HEK293 (cell line): Measurements from ENCODE around the gene C19orf38.

Experiments used
- CTCF ChIA-PET: fragments of 350-600 bp; formaldehyde crosslinking; extraction: SDS; loops from one replicate; lab custom pipeline; 2021; ENCODE audit warnings: antibody characterized with exemption; lab: Yijun Ruan, JAX
- POLR2A ChIA-PET: fragments of 300-600 bp; formaldehyde crosslinking; extraction: SDS; loops from one replicate; lab custom pipeline; 2020; ENCODE audit warnings: antibody characterized with exemption, inconsistent platforms; lab: Yijun Ruan, JAX
- H3K27ac ChIP-seq: fragments of 200-500 bp; sonication (Bioruptor generic); 2 replicates; pipeline ENCODE4 v1.5.1; 2014; ENCODE audit warnings: low read depth, low read length, control low read depth, inconsistent platforms; ENCODE audit errors: extremely low read depth
- H3K36me3 ChIP-seq, 2 experiments: fragments of 200-500 bp in 1 of 2; sonication (Bioruptor generic) in 1 of 2; 1 replicate in 1 of 2; 2 replicates in 1 of 2; pipeline ENCODE4 v1.5.1; 2014 to 2017; ENCODE audit warnings: inconsistent platforms in 2 of 2, low read length in 2 of 2; ENCODE audit not compliant: control insufficient read depth in 2 of 2, insufficient read depth in 1 of 2
- H3K4me1 ChIP-seq: fragments of 200-500 bp; sonication (Bioruptor generic); 2 replicates; pipeline ENCODE4 v1.5.1; 2014; ENCODE audit warnings: mild to moderate bottlenecking, low read length, inconsistent platforms; ENCODE audit not compliant: control insufficient read depth, insufficient read depth
- H3K4me3 ChIP-seq: 2 replicates; pipeline ENCODE4 v1.5.1; 2011; ENCODE audit warnings: low read depth, mild to moderate bottlenecking, control low read depth, low read length, moderate library complexity
- H3K9me3 ChIP-seq: fragments of 200-500 bp; sonication (Bioruptor generic); 2 replicates; pipeline ENCODE4 v1.5.1; 2014; ENCODE audit warnings: low read depth, low read length, inconsistent platforms; ENCODE audit not compliant: control insufficient read depth, insufficient read depth
- IKZF3 ChIP-seq: fragments of 450-650 bp; IDR thresholded peaks from 2 replicates; pipeline ENCODE4 v1.5.0; 2018; ENCODE audit warnings: missing biosample characterization, mild to moderate bottlenecking, missing genetic modification characterization, moderate library complexity
- KLF7 ChIP-seq: fragments of 450-650 bp; formaldehyde crosslinking; IDR thresholded peaks from 2 replicates; pipeline ENCODE4 v1.5.1; 2016; ENCODE audit warnings: missing biosample characterization, missing genetic modification characterization, borderline replicate concordance
- KLF8 ChIP-seq: fragments of 450-650 bp; formaldehyde crosslinking; IDR thresholded peaks from 2 replicates; pipeline ENCODE4 v1.5.1; 2016; ENCODE audit warnings: missing biosample characterization, missing genetic modification characterization
- OSR2 ChIP-seq: fragments of 450-650 bp; formaldehyde crosslinking; IDR thresholded peaks from 2 replicates; pipeline ENCODE4 v1.5.1; 2016; ENCODE audit warnings: missing biosample characterization, missing genetic modification characterization
- SCRT1 ChIP-seq: fragments of 450-650 bp; formaldehyde crosslinking; IDR thresholded peaks from 2 replicates; pipeline ENCODE4 v1.5.1; 2016; ENCODE audit warnings: missing biosample characterization, missing genetic modification characterization, borderline replicate concordance
- SETDB1 ChIP-seq: IDR thresholded peaks from one replicate; pipeline ENCODE4 v1.6.1; 2017; ENCODE audit warnings: mild to moderate bottlenecking, low read length, moderate library complexity, mixed read lengths; ENCODE audit not compliant: insufficient read length
- SP2 ChIP-seq: fragments of 450-650 bp; formaldehyde crosslinking; IDR thresholded peaks from 2 replicates; pipeline ENCODE4 v1.5.1; 2016; ENCODE audit warnings: missing biosample characterization, missing genetic modification characterization
- SP3 ChIP-seq: fragments of 450-650 bp; formaldehyde crosslinking; IDR thresholded peaks from 2 replicates; pipeline ENCODE4 v1.5.1; 2016; ENCODE audit warnings: missing biosample characterization, missing genetic modification characterization
- YY1 ChIP-seq: fragments of 450-650 bp; formaldehyde crosslinking; IDR thresholded peaks from 2 replicates; pipeline ENCODE4 v1.5.1; 2018; ENCODE audit warnings: missing biosample characterization, missing genetic modification characterization
- YY2 ChIP-seq: fragments of 450-650 bp; formaldehyde crosslinking; IDR thresholded peaks from 2 replicates; pipeline ENCODE4 v1.5.1; 2016; ENCODE audit warnings: missing biosample characterization, missing genetic modification characterization
- ZBTB26 ChIP-seq: fragments of 450-650 bp; formaldehyde crosslinking; optimal IDR thresholded peaks from 2 replicates; pipeline ENCODE3; 2016; ENCODE audit warnings: missing biosample characterization, mild to moderate bottlenecking, missing genetic modification characterization
- ZBTB49 ChIP-seq: fragments of 450-650 bp; formaldehyde crosslinking; IDR thresholded peaks from 2 replicates; pipeline ENCODE4 v1.5.1; 2016; ENCODE audit warnings: missing biosample characterization, missing genetic modification characterization, low read depth
- ZFP69B ChIP-seq: fragments of 450-650 bp; formaldehyde crosslinking; IDR thresholded peaks from 2 replicates; pipeline ENCODE4 v1.5.1; 2016; ENCODE audit warnings: missing biosample characterization, missing genetic modification characterization
- ZNF114 ChIP-seq: fragments of 450-650 bp; formaldehyde crosslinking; IDR thresholded peaks from 2 replicates; pipeline ENCODE4 v1.5.0; 2017; ENCODE audit warnings: missing biosample characterization, missing genetic modification characterization
- ZNF146 ChIP-seq: fragments of 450-650 bp; formaldehyde crosslinking; IDR thresholded peaks from 2 replicates; pipeline ENCODE4 v1.5.1; 2016; ENCODE audit warnings: missing biosample characterization, missing genetic modification characterization
- ZNF2 ChIP-seq: fragments of 450-650 bp; formaldehyde crosslinking; IDR thresholded peaks from 2 replicates; pipeline ENCODE4 v1.5.1; 2016; ENCODE audit warnings: missing biosample characterization, missing genetic modification characterization
- ZNF223 ChIP-seq: fragments of 450-650 bp; formaldehyde crosslinking; IDR thresholded peaks from 2 replicates; pipeline ENCODE4 v1.5.1; 2016; ENCODE audit warnings: missing biosample characterization, missing genetic modification characterization
- ZNF324 ChIP-seq: fragments of 450-650 bp; formaldehyde crosslinking; IDR thresholded peaks from 2 replicates; pipeline ENCODE4 v1.5.1; 2016; ENCODE audit warnings: missing biosample characterization, missing genetic modification characterization
- ZNF335 ChIP-seq: fragments of 450-650 bp; formaldehyde crosslinking; conservative IDR thresholded peaks from 2 replicates; pipeline ENCODE4 v1.5.1; 2016; ENCODE audit warnings: missing biosample characterization, missing genetic modification characterization
- ZNF391 ChIP-seq: fragments of 450-650 bp; formaldehyde crosslinking; IDR thresholded peaks from 2 replicates; pipeline ENCODE4 v1.5.1; 2016; ENCODE audit warnings: low read depth, missing biosample characterization, missing genetic modification characterization, borderline replicate concordance
- ZNF561 ChIP-seq: fragments of 450-650 bp; IDR thresholded peaks from 2 replicates; pipeline ENCODE4 v1.5.1; 2018; ENCODE audit warnings: missing biosample characterization, missing genetic modification characterization, borderline replicate concordance
- ZNF629 ChIP-seq: fragments of 450-650 bp; formaldehyde crosslinking; IDR thresholded peaks from 2 replicates; pipeline ENCODE4 v1.5.1; 2017; ENCODE audit warnings: missing biosample characterization, missing genetic modification characterization
- ZNF785 ChIP-seq: fragments of 450-650 bp; formaldehyde crosslinking; IDR thresholded peaks from 2 replicates; pipeline ENCODE4 v1.5.1; 2016; ENCODE audit warnings: missing biosample characterization, missing genetic modification characterization
- ZNF791 ChIP-seq: fragments of 450-650 bp; formaldehyde crosslinking; IDR thresholded peaks from 2 replicates; pipeline ENCODE4 v1.5.1; 2016; ENCODE audit warnings: missing biosample characterization, missing genetic modification characterization
- TF ChIP-seq, protein P1 (sequence below): fragments of 450-650 bp; formaldehyde crosslinking; IDR thresholded peaks from 2 replicates; pipeline ENCODE4 v1.5.1; 2017; ENCODE audit warnings: missing biosample characterization, missing genetic modification characterization
- TF ChIP-seq, protein P2 (sequence below): fragments of 450-650 bp; formaldehyde crosslinking; IDR thresholded peaks from 2 replicates; pipeline ENCODE4 v1.5.1; 2016; ENCODE audit warnings: missing biosample characterization, missing genetic modification characterization
- TF ChIP-seq, protein P3 (sequence below): fragments of 450-650 bp; formaldehyde crosslinking; IDR thresholded peaks from 2 replicates; pipeline ENCODE4 v1.5.1; 2016; ENCODE audit warnings: missing biosample characterization, missing genetic modification characterization
- TF ChIP-seq, protein P4 (sequence below): fragments of 450-650 bp; formaldehyde crosslinking; IDR thresholded peaks from 2 replicates; pipeline ENCODE4 v1.5.1; 2016; ENCODE audit warnings: missing biosample characterization, missing genetic modification characterization

Gene C19orf38

GRCh38 chr19:10836479-10837330 lies 11.5 kb upstream of the C19orf38 start:
- H3K4me3 ChIP-seq, result peak overlapping the region; percentile 58
- H3K36me3 ChIP-seq, result peaks cover 0 to 30% of the 10 kb centered on the region in 2 experiments; a peak in 2 of 3 replicates
- CTCF ChIA-PET, result interaction anchor here (0.7 to 6.9 kb wide), 14 partner anchors 8 to 119 kb away, joined by 3 to 80 read pairs (median 4); partner anchors contain the start of gene DNM2
- POLR2A ChIA-PET, result interaction anchor here (0.7 to 2.9 kb wide), 14 partner anchors 8 to 414 kb away, joined by 3 to 39 read pairs (median 5); partner anchors contain the start of genes CARM1 and DNM2
- no peaks in the 10 kb centered on the region for H3K9me3 ChIP-seq
- no peaks in the 10 kb centered on the region for H3K4me1 ChIP-seq
- H3K27ac ChIP-seq, result peak overlapping the region; percentile 83
- TF ChIP-seq OSR2 (tag by site-specific recombination) (0 out of 2 replicates have a peak, but pooled peaks have one; percentile 7), ZNF791 (no peak), SP3 (tag by site-specific recombination) (peak; percentile 63), ZNF629 (tag by site-specific recombination) (0 out of 2 replicates have a peak, but pooled peaks have one; percentile 67), SP2 (tag by site-specific recombination) (peak; percentile 45), ZNF146 (no peak), ZNF391 (tag by site-specific recombination) (peak; percentile 54; the same call in 1 of the 2 replicates), ZFP69B (peak; percentile 93), YY1 (tag by site-specific recombination) (no peak), ZNF324 (tag by site-specific recombination) (peak; percentile 93), ZNF114 (no peak), ZNF223 (tag by site-specific recombination) (no peak), ZNF785 (tag by site-specific recombination) (0 out of 2 replicates have a peak, but pooled peaks have one; percentile 37), IKZF3 (tag by site-specific recombination) (no peak), KLF7 (tag by site-specific recombination) (peak; percentile 98), ZNF561 (tag by site-specific recombination) (peak; percentile 67; the same call in 1 of the 2 replicates), YY2 (tag by site-specific recombination) (no peak), ZNF335 (peak; percentile 75), KLF8 (peak; percentile 76), ZBTB26 (tag by site-specific recombination) (peak; percentile 56), ZBTB49 (no peak), SCRT1 (peak; percentile 87), SETDB1 (peak; percentile 98), ZNF2 (peak; percentile 51)
- TF ChIP-seq, protein P1, sequence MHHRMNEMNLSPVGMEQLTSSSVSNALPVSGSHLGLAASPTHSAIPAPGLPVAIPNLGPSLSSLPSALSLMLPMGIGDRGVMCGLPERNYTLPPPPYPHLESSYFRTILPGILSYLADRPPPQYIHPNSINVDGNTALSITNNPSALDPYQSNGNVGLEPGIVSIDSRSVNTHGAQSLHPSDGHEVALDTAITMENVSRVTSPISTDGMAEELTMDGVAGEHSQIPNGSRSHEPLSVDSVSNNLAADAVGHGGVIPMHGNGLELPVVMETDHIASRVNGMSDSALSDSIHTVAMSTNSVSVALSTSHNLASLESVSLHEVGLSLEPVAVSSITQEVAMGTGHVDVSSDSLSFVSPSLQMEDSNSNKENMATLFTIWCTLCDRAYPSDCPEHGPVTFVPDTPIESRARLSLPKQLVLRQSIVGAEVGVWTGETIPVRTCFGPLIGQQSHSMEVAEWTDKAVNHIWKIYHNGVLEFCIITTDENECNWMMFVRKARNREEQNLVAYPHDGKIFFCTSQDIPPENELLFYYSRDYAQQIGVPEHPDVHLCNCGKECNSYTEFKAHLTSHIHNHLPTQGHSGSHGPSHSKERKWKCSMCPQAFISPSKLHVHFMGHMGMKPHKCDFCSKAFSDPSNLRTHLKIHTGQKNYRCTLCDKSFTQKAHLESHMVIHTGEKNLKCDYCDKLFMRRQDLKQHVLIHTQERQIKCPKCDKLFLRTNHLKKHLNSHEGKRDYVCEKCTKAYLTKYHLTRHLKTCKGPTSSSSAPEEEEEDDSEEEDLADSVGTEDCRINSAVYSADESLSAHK (tag by site-specific recombination), result peak; percentile 18; the same call in 1 of the 2 replicates
- TF ChIP-seq, protein P2, sequence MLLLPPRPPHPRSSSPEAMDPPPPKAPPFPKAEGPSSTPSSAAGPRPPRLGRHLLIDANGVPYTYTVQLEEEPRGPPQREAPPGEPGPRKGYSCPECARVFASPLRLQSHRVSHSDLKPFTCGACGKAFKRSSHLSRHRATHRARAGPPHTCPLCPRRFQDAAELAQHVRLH (tag by site-specific recombination), result peak; percentile 81
- TF ChIP-seq, protein P3, sequence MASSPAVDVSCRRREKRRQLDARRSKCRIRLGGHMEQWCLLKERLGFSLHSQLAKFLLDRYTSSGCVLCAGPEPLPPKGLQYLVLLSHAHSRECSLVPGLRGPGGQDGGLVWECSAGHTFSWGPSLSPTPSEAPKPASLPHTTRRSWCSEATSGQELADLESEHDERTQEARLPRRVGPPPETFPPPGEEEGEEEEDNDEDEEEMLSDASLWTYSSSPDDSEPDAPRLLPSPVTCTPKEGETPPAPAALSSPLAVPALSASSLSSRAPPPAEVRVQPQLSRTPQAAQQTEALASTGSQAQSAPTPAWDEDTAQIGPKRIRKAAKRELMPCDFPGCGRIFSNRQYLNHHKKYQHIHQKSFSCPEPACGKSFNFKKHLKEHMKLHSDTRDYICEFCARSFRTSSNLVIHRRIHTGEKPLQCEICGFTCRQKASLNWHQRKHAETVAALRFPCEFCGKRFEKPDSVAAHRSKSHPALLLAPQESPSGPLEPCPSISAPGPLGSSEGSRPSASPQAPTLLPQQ (tag by site-specific recombination), result peak; percentile 92
- TF ChIP-seq, protein P4, sequence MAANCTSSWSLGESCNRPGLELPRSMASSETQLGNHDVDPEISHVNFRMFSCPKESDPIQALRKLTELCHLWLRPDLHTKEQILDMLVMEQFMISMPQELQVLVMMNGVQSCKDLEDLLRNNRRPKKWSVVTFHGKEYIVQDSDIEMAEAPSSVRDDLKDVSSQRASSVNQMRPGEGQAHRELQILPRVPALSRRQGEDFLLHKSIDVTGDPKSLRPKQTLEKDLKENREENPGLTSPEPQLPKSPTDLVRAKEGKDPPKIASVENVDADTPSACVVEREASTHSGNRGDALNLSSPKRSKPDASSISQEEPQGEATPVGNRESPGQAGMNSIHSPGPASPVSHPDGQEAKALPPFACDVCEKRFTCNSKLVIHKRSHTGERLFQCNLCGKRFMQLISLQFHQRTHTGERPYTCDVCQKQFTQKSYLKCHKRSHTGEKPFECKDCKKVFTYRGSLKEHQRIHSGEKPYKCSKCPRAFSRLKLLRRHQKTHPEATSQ, result peak; percentile 37; the same call in 1 of the 2 replicates
